Ishikawa (cell line): Measurements from ENCODE around the gene MYOZ1.

Source experiments
- EGR1 ChIP-seq: IDR thresholded peaks from 2 replicates; pipeline ENCODE4 v1.6.1; 2012
- EP300 ChIP-seq: IDR thresholded peaks from 2 replicates; pipeline ENCODE4 v1.6.1; 2012; ENCODE audit warnings: borderline replicate concordance
- RAD21 ChIP-seq: IDR thresholded peaks from 2 replicates; pipeline ENCODE4 v1.6.1; 2012; ENCODE audit warnings: low read depth
- TAF1 ChIP-seq: IDR thresholded peaks from 2 replicates; pipeline ENCODE4 v1.6.1; 2012; ENCODE audit warnings: low read depth, mild to moderate bottlenecking

- TF ChIP-seq RAD21 (no peak), EGR1 (no peak), TAF1 (no peak), EP300 (no peak)
Measured at GRCh38 chr10:73647211-73647874, 6.1 kb upstream of the MYOZ1 start.
